Measurements from ENCODE around the gene TP53BP1.

The TP53BP1 gene

GRCh38 chr15:43439268-43439667 lies 53.7 kb downstream of the TP53BP1 start:
- H3K36me3 ChIP-seq (ENCODE audit: control insufficient read depth, low read length) = peaks cover 10% of the 10 kb centered on the region; the same call in 1 of the 2 replicates

GRCh38 chr15:43436395-43436794 lies 56.6 kb downstream of the TP53BP1 start:
- H3K79me2 ChIP-seq (ENCODE audit: control insufficient read depth, low read length) = no peaks in the 10 kb centered on the region
- no peak for TF ChIP-seq EZH2phosphoT487 (IDR thresholded peaks at IDR 0.05; ENCODE audit: borderline replicate concordance, low read length)
- no peak for TF ChIP-seq CTCF (IDR thresholded peaks at IDR 0.05; ENCODE audit: low read depth, low read length, poor library complexity, severe bottlenecking)
- H3K36me3 ChIP-seq (ENCODE audit: control insufficient read depth, low read length) = peaks cover 26% of the 10 kb centered on the region

More at GRCh38 chr15:43439268-43439667, 53.7 kb downstream of the TP53BP1 start:
- Histone ChIP-seq H3K27me3 (ENCODE audit: control insufficient read depth, low read length) (no peaks in the 10 kb centered on the region), H3K4me3 (ENCODE audit: low read length) (no peak overlapping the region), H3K27ac (ENCODE audit: low read depth, low read length) (no peak overlapping the region), H3K4me1 (ENCODE audit: control insufficient read depth, low read length) (no peaks in the 10 kb centered on the region), H3K9me2 (replicated peaks; ENCODE audit: control insufficient read depth, low read length) (no peaks in the 10 kb centered on the region), H4K20me1 (ENCODE audit: control insufficient read depth, insufficient read depth, low read depth, low read length) (no peaks in the 10 kb centered on the region), H3K79me2 (ENCODE audit: control insufficient read depth, low read length) (no peaks in the 10 kb centered on the region), H3K4me2 (ENCODE audit: low read length) (no peak overlapping the region), H3F3A (ENCODE audit: control insufficient read depth, insufficient read depth) (0 out of 2 replicates have a peak, but pooled peaks cover 2% of the 10 kb centered on the region), H3K9me3 (ENCODE audit: control insufficient read depth, insufficient read depth, low read length) (no peaks in the 10 kb centered on the region)
- TF ChIP-seq EZH2phosphoT487 (IDR thresholded peaks at IDR 0.05; ENCODE audit: borderline replicate concordance, low read length) = no peak
- no peak for TF ChIP-seq CTCF (IDR thresholded peaks at IDR 0.05; ENCODE audit: low read depth, low read length, poor library complexity, severe bottlenecking)

GRCh38 chr15:43434446-43434845 lies 58.5 kb downstream of the TP53BP1 start:
- no peaks in the 10 kb centered on the region for H3K9me2 ChIP-seq (replicated peaks; ENCODE audit: control insufficient read depth, low read length)
- no peak overlapping the region for H3K4me2 ChIP-seq (ENCODE audit: low read length)
- no peak for TF ChIP-seq EZH2phosphoT487 (IDR thresholded peaks at IDR 0.05; ENCODE audit: borderline replicate concordance, low read length)
- TF ChIP-seq CTCF (IDR thresholded peaks at IDR 0.05; ENCODE audit: low read depth, low read length, poor library complexity, severe bottlenecking) = no peak
- H3K27ac ChIP-seq (ENCODE audit: low read depth, low read length) = no peak overlapping the region
- H3K4me1 ChIP-seq (ENCODE audit: control insufficient read depth, low read length) = peaks cover 8% of the 10 kb centered on the region
- no peak overlapping the region for H3K4me3 ChIP-seq (ENCODE audit: low read length)
- H3K27me3 ChIP-seq (ENCODE audit: control insufficient read depth, low read length) = no peaks in the 10 kb centered on the region
- no peaks in the 10 kb centered on the region for H4K20me1 ChIP-seq (ENCODE audit: control insufficient read depth, insufficient read depth, low read depth, low read length)
- peaks cover 27% of the 10 kb centered on the region for H3K36me3 ChIP-seq (ENCODE audit: control insufficient read depth, low read length)
- H3F3A ChIP-seq (ENCODE audit: control insufficient read depth, insufficient read depth) = no peaks in the 10 kb centered on the region
- H3K79me2 ChIP-seq (ENCODE audit: control insufficient read depth, low read length) = no peaks in the 10 kb centered on the region
- no peaks in the 10 kb centered on the region for H3K9me3 ChIP-seq (ENCODE audit: control insufficient read depth, insufficient read depth, low read length)

More at GRCh38 chr15:43436395-43436794, 56.6 kb downstream of the TP53BP1 start:
- Histone ChIP-seq H3K27ac (ENCODE audit: low read depth, low read length) (no peak overlapping the region), H3K4me2 (ENCODE audit: low read length) (no peak overlapping the region), H3K27me3 (ENCODE audit: control insufficient read depth, low read length) (no peaks in the 10 kb centered on the region), H3F3A (ENCODE audit: control insufficient read depth, insufficient read depth) (0 out of 2 replicates have a peak, but pooled peaks cover 2% of the 10 kb centered on the region), H3K4me1 (ENCODE audit: control insufficient read depth, low read length) (no peaks in the 10 kb centered on the region), H4K20me1 (ENCODE audit: control insufficient read depth, insufficient read depth, low read depth, low read length) (no peaks in the 10 kb centered on the region), H3K4me3 (ENCODE audit: low read length) (no peak overlapping the region), H3K9me2 (replicated peaks; ENCODE audit: control insufficient read depth, low read length) (no peaks in the 10 kb centered on the region), H3K9me3 (ENCODE audit: control insufficient read depth, insufficient read depth, low read length) (no peaks in the 10 kb centered on the region)
